Immature natural killer cell (primary cell): ENCODE results near the gene CARM1. TPM values are rescaled to one million over a fixed set of nuclear protein-coding genes. Genes with fewer than 3 reads are reported as not detected.

Source experiments
- DNase-seq, 3 donors: peaks; one replicate each; pipeline ENCODE4 v3.0.0; 2022; ENCODE audit warnings: mixed read lengths in 1 of 3
- H3K27ac Mint-ChIP-seq, 6 donors: one replicate each; pipeline ENCODE4 v1.8.0; 2020; ENCODE audit warnings: mixed read lengths in 6 of 6, mild to moderate bottlenecking in 5 of 6, inconsistent platforms in 4 of 6, moderate library complexity in 3 of 6
- H3K27me3 Mint-ChIP-seq, 3 donors: one replicate each; pipeline ENCODE4 v1.8.0; 2020 to 2021; ENCODE audit warnings: low read depth in 3 of 3, mild to moderate bottlenecking in 3 of 3, mixed read lengths in 3 of 3, moderate library complexity in 3 of 3, inconsistent platforms in 1 of 3
- H3K36me3 Mint-ChIP-seq, 3 donors: one replicate each; pipeline ENCODE4 v1.8.0; 2020; ENCODE audit warnings: mixed read lengths in 3 of 3, inconsistent platforms in 2 of 3, mild to moderate bottlenecking in 2 of 3
- H3K4me1 Mint-ChIP-seq, 2 donors: one replicate each; pipeline ENCODE4 v1.8.0; 2020; ENCODE audit warnings: inconsistent platforms in 2 of 2, mild to moderate bottlenecking in 2 of 2, mixed read lengths in 2 of 2, moderate library complexity in 1 of 2
- H3K4me3 Mint-ChIP-seq, 5 donors: one replicate each; pipeline ENCODE4 v1.8.0; 2020; ENCODE audit warnings: mild to moderate bottlenecking in 5 of 5, mixed read lengths in 5 of 5, inconsistent platforms in 3 of 5, moderate library complexity in 3 of 5
- H3K9me3 Mint-ChIP-seq, 6 donors: one replicate each; pipeline ENCODE4 v1.8.0; 2020; ENCODE audit warnings: mild to moderate bottlenecking in 6 of 6, mixed read lengths in 6 of 6, inconsistent platforms in 4 of 6, moderate library complexity in 3 of 6
- polyA plus RNA-seq, 3 donors: library from polyadenylated mRNA; unstranded; fragments of 300-500 nt; fragmentation: Illumina TruSeq; gene quantifications; one replicate each; pipeline ENCODE4 v1.2.3, GENCODE V29; 2021

Gene CARM1
- polyA plus RNA-seq, 3 donors from 2014 or later = 0.26 to 0.83 (median 0.29) TPM

- Mint-ChIP-seq H3K4me1 (peaks cover 36 to 42% of the 10 kb centered on the region in 2 donors), H3K9me3 (no peaks in the 10 kb centered on the region), H3K27ac (peak within 1 kb of the TSS; percentile 82 to 92 (median 92)), H3K27me3 (peaks cover 19 to 30% (median 20%) of the 10 kb centered on the region in 3 donors), H3K4me3 (peak within 1 kb of the TSS; percentile 89 to 92 (median 91)), H3K36me3 (no peaks in the 10 kb centered on the region)
- DNase-seq = peak; percentile 99 to 100 (median 99)
Observed at GRCh38 chr19:10960314-10961072, 89.1 kb downstream of the CARM1 start, which contains the start of gene SMARCA4. Gene SMARCA4 (plus strand): TSS chr19:10961030. CDS start chr19:10984152, 23,122 bp downstream.

- Mint-ChIP-seq H3K27me3 (peaks cover 19 to 28% (median 20%) of the 10 kb centered on the region in 3 donors), H3K9me3 (no peaks in the 10 kb centered on the region), H3K27ac (peak overlapping the region; percentile 82 to 92 (median 90)), H3K4me3 (peak overlapping the region; percentile 89 to 92 (median 91)), H3K36me3 (no peaks in the 10 kb centered on the region), H3K4me1 (peaks cover 41 to 44% of the 10 kb centered on the region in 2 donors)
- DNase-seq = no peak
Observed at GRCh38 chr19:10961073-10961860, 89.9 kb downstream of the CARM1 start.

- Mint-ChIP-seq H3K27ac (peak overlapping the region; percentile 65 to 89 (median 82)), H3K4me3 (peak overlapping the region; percentile 60 to 91 (median 91)), H3K27me3 (peaks cover 19 to 28% (median 20%) of the 10 kb centered on the region in 3 donors), H3K4me1 (peaks cover 46% of the 10 kb centered on the region in 2 donors), H3K9me3 (no peaks in the 10 kb centered on the region), H3K36me3 (no peaks in the 10 kb centered on the region)
- no peak for DNase-seq
Observed at GRCh38 chr19:10962863-10963262, 91.5 kb downstream of the CARM1 start.

- DNase-seq = no peak
- Mint-ChIP-seq H3K36me3 (no peaks in the 10 kb centered on the region), H3K27ac (peak overlapping the region; percentile 65 to 89 (median 82)), H3K9me3 (no peaks in the 10 kb centered on the region), H3K4me1 (peaks cover 49 to 55% of the 10 kb centered on the region in 2 donors), H3K4me3 (peak overlapping the region in 4 of 5 donors; percentile 56 to 68 (median 64)), H3K27me3 (peaks cover 18 to 28% (median 20%) of the 10 kb centered on the region in 3 donors)
Observed at GRCh38 chr19:10963865-10964264, 92.5 kb downstream of the CARM1 start.

- Mint-ChIP-seq H3K27me3 (peaks cover 16 to 23% (median 18%) of the 10 kb centered on the region in 3 donors), H3K4me1 (peaks cover 47 to 61% of the 10 kb centered on the region in 2 donors), H3K27ac (peak overlapping the region in 2 of 6 donors; percentile 60 to 64), H3K4me3 (peak overlapping the region in 1 of 5 donors; percentile 4), H3K36me3 (no peaks in the 10 kb centered on the region), H3K9me3 (no peaks in the 10 kb centered on the region)
- no peak for DNase-seq
Observed at GRCh38 chr19:10964903-10965302, 93.5 kb downstream of the CARM1 start.

GRCh38 chr19:10965398-10965797 is 94.0 kb downstream of the CARM1 start:
- Mint-ChIP-seq H3K4me1 (peaks cover 48 to 66% of the 10 kb centered on the region in 2 donors), H3K36me3 (no peaks in the 10 kb centered on the region), H3K4me3 (no peak overlapping the region), H3K27ac (peak overlapping the region in 2 of 6 donors; percentile 60 to 64), H3K27me3 (peaks cover 13 to 19% (median 13%) of the 10 kb centered on the region in 3 donors), H3K9me3 (no peaks in the 10 kb centered on the region)
- DNase-seq = no peak

GRCh38 chr19:10966809-10967208 is 95.5 kb downstream of the CARM1 start:
- H3K27me3 Mint-ChIP-seq = peaks cover 6 to 11% (median 7%) of the 10 kb centered on the region in 3 donors
- peaks cover 48 to 71% of the 10 kb centered on the region in 2 donors for H3K4me1 Mint-ChIP-seq
- peak overlapping the region in 1 of 6 donors; percentile 22 for H3K27ac Mint-ChIP-seq
- no peaks in the 10 kb centered on the region for H3K9me3 Mint-ChIP-seq
- peaks cover 0 to 3% (median 0%) of the 10 kb centered on the region in 3 donors for H3K36me3 Mint-ChIP-seq
- H3K4me3 Mint-ChIP-seq = no peak overlapping the region
- DNase-seq = no peak

- H3K9me3 Mint-ChIP-seq = no peaks in the 10 kb centered on the region
- H3K27me3 Mint-ChIP-seq = peaks cover 0 to 6% (median 5%) of the 10 kb centered on the region in 3 donors
- H3K36me3 Mint-ChIP-seq = peaks cover 0 to 3% (median 0%) of the 10 kb centered on the region in 3 donors
- peak overlapping the region in 1 of 6 donors; percentile 17 for H3K27ac Mint-ChIP-seq
- DNase-seq = no peak
- H3K4me3 Mint-ChIP-seq = no peak overlapping the region
- H3K4me1 Mint-ChIP-seq = peaks cover 35 to 55% of the 10 kb centered on the region in 2 donors
Observed at GRCh38 chr19:10968527-10969135, 97.3 kb downstream of the CARM1 start.

- no peak for DNase-seq
- H3K36me3 Mint-ChIP-seq = peaks cover 0 to 3% (median 0%) of the 10 kb centered on the region in 3 donors
- H3K4me3 Mint-ChIP-seq = no peak overlapping the region
- H3K27ac Mint-ChIP-seq = no peak overlapping the region
- H3K9me3 Mint-ChIP-seq = no peaks in the 10 kb centered on the region
- peaks cover 0 to 2% (median 0%) of the 10 kb centered on the region in 3 donors for H3K27me3 Mint-ChIP-seq
- peaks cover 29 to 45% of the 10 kb centered on the region in 2 donors for H3K4me1 Mint-ChIP-seq
Observed at GRCh38 chr19:10971107-10971726, 99.9 kb downstream of the CARM1 start.

Other genes with a start within 250 kb of the CARM1 start
- gene SLC44A2, start 246.0 kb upstream of the CARM1 start, polyA plus RNA-seq = 100 to 1,000 TPM; 195 to 449 (median 327) TPM
- 100 to 1,000 TPM in 1 of 3 donors, 10 to 100 TPM in 2; 33.7 to 107 (median 52.2) TPM for gene ILF3, start 217.2 kb upstream of the CARM1 start, polyA plus RNA-seq
- 10 to 100 TPM; 25.5 to 48.1 (median 33.7) TPM for gene QTRT1, start 170.1 kb upstream of the CARM1 start, polyA plus RNA-seq
- gene DNM2, start 153.5 kb upstream of the CARM1 start, polyA plus RNA-seq = 100 to 1,000 TPM in 1 of 3 donors, 10 to 100 TPM in 2; 62.9 to 170 (median 92.7) TPM
- 100 to 1,000 TPM in 1 of 3 donors, 10 to 100 TPM in 2; 60.1 to 103 (median 88.5) TPM for gene TMED1, start 35.3 kb upstream of the CARM1 start, polyA plus RNA-seq
- 1 to 10 TPM; 1.2 to 5.6 (median 3.3) TPM for gene C19orf38, start 23.1 kb upstream of the CARM1 start, polyA plus RNA-seq
- gene YIPF2, start 57.1 kb downstream of the CARM1 start, polyA plus RNA-seq = 10 to 100 TPM; 14.8 to 24.7 (median 24.1) TPM
- gene TIMM29, start 57.3 kb downstream of the CARM1 start, polyA plus RNA-seq = 10 to 100 TPM; 29.6 to 40.8 (median 35.4) TPM
- 10 to 100 TPM in 1 of 3 donors, 1 to 10 TPM in 2; 1.7 to 23.8 (median 6.6) TPM for gene SMARCA4, start 89.5 kb downstream of the CARM1 start, polyA plus RNA-seq
- 10 to 100 TPM; 10.8 to 28.1 (median 22.8) TPM for gene LDLR, start 217.9 kb downstream of the CARM1 start, polyA plus RNA-seq